B cell (primary cell): Measurements from ENCODE around the gene PNLDC1. TPM values are rescaled to one million over a fixed set of nuclear protein-coding genes. Genes with fewer than 3 reads are reported as not detected.

Experiments
- ATAC-seq: fragments of 200-7000 bp; cut with Tn5 transposase; one replicate; pipeline ENCODE4 v1.10.0; 2021; ENCODE audit warnings: low read depth, mild to moderate bottlenecking, moderate number of reproducible peaks, moderate library complexity
- CTCF ChIA-PET: fragments of 350-600 bp; sonication (Branson Sonifier 250); formaldehyde crosslinking; loops from one replicate; lab custom pipeline; 2021; ENCODE audit warnings: antibody characterized with exemption, inconsistent platforms; lab: Charles Lee
- POLR2A ChIA-PET: fragments of 350-600 bp; sonication (Branson Sonifier 250); formaldehyde crosslinking; loops from one replicate; lab custom pipeline; 2021; ENCODE audit warnings: antibody characterized with exemption; lab: Charles Lee
- DNase-seq: peaks from one replicate; pipeline ENCODE4 v3.0.0; 2013
- H2AFZ ChIP-seq: 2 replicates; pipeline ENCODE4 v1.6.1; 2012; ENCODE audit warnings: mild to moderate bottlenecking, low read depth, low read length; ENCODE audit not compliant: insufficient read depth, poor library complexity, severe bottlenecking
- H3K27ac ChIP-seq, 2 donors: 1 replicate in 1 of 2; 2 replicates in 1 of 2; pipeline ENCODE4 v1.5.1; 2012 to 2013; ENCODE audit warnings: low read length in 2 of 2, mild to moderate bottlenecking in 2 of 2, moderate library complexity in 1 of 2
- H3K27me3 ChIP-seq, 4 experiments: fragments of 200-600 bp in 1 of 4; sonication (generic) in 1 of 4; replicated peaks in 1 of 4; 1 replicate in 2 of 4; 2 replicates in 2 of 4; pipeline versions ENCODE4 v1.6.1 to v1.7.0; 2013 to 2016; ENCODE audit warnings: low read length in 3 of 4, mild to moderate bottlenecking in 2 of 4, mixed read lengths in 1 of 4, moderate library complexity in 1 of 4; ENCODE audit not compliant: insufficient read depth in 4 of 4, control insufficient read depth in 3 of 4; ENCODE audit errors: control extremely low read depth in 1 of 4
- H3K36me3 ChIP-seq, 2 experiments: replicated peaks in 1 of 2; 1 replicate in 1 of 2; 2 replicates in 1 of 2; pipeline versions ENCODE4 v1.6.1 to v1.7.1; 2013; ENCODE audit warnings: low read length in 1 of 2; ENCODE audit not compliant: insufficient read depth in 2 of 2, control insufficient read depth in 1 of 2; ENCODE audit errors: control extremely low read depth in 1 of 2, extremely low read depth in 1 of 2
- H3K4me1 ChIP-seq, 2 donors: fragments of 200-600 bp in 1 of 2; sonication (generic) in 1 of 2; 1 replicate in 1 of 2; 2 replicates in 1 of 2; pipeline versions ENCODE4 v1.5.1 to v1.6.1; 2013 to 2017; ENCODE audit warnings: low read length in 2 of 2; ENCODE audit not compliant: control insufficient read depth in 2 of 2, insufficient read depth in 2 of 2
- H3K4me2 ChIP-seq: replicated peaks from 2 replicates; pipeline ENCODE3; 2012; ENCODE audit warnings: mild to moderate bottlenecking, low read depth, low read length; ENCODE audit not compliant: poor library complexity, severe bottlenecking
- H3K4me3 ChIP-seq, 5 experiments: fragments of 200-600 bp in 1 of 5; sonication (generic) in 1 of 5; 1 replicate in 3 of 5; 2 replicates in 2 of 5; pipeline versions ENCODE4 v1.5.1 to v1.7.0; 2011 to 2016; ENCODE audit warnings: low read length in 4 of 5, mild to moderate bottlenecking in 4 of 5, low read depth in 2 of 5, control low read depth in 1 of 5, moderate library complexity in 1 of 5; ENCODE audit not compliant: insufficient read depth in 1 of 5; ENCODE audit errors: control extremely low read depth in 1 of 5, extremely low read depth in 1 of 5
- H3K79me2 ChIP-seq: fragments of 200-600 bp; sonication (generic); one replicate; pipeline ENCODE4 v1.6.0; 2016; ENCODE audit warnings: low read length; ENCODE audit not compliant: control insufficient read depth, insufficient read depth
- H3K9ac ChIP-seq: fragments of 200-600 bp; sonication (generic); 2 replicates; pipeline ENCODE4 v1.6.1; 2017; ENCODE audit warnings: mild to moderate bottlenecking, low read length, moderate library complexity
- H3K9me3 ChIP-seq, 3 donors: one replicate each; pipeline versions ENCODE4 v1.6.1 to v1.7.1; 2013; ENCODE audit warnings: low read length in 2 of 3; ENCODE audit not compliant: control insufficient read depth in 2 of 3, insufficient read depth in 1 of 3; ENCODE audit errors: control extremely low read depth in 1 of 3
- H4K20me1 ChIP-seq: 2 replicates; pipeline ENCODE4 v1.6.0; 2012; ENCODE audit warnings: mild to moderate bottlenecking, low read length; ENCODE audit not compliant: insufficient read depth, control insufficient read depth, poor library complexity, severe bottlenecking
- H3K27ac Mint-ChIP-seq: one replicate; pipeline ENCODE4 v1.8.0; 2021; ENCODE audit warnings: mixed read lengths
- H3K27me3 Mint-ChIP-seq: one replicate; pipeline ENCODE4 v1.8.0; 2021; ENCODE audit warnings: mixed read lengths
- H3K4me1 Mint-ChIP-seq: one replicate; pipeline ENCODE4 v1.8.0; 2021; ENCODE audit warnings: mixed read lengths
- H3K4me3 Mint-ChIP-seq: one replicate; pipeline ENCODE4 v1.8.0; 2021; ENCODE audit warnings: mixed read lengths
- H3K9me3 Mint-ChIP-seq: one replicate; pipeline ENCODE4 v1.8.0; 2022; ENCODE audit warnings: mixed read lengths; ENCODE audit not compliant: insufficient read depth
- CTCF ChIP-seq: fragments of 200-600 bp; IDR thresholded peaks from one replicate; pipeline ENCODE4 v1.8.0; 2022; ENCODE audit warnings: antibody characterized with exemption, mild to moderate bottlenecking
- EZH2 ChIP-seq: IDR thresholded peaks from 2 replicates; pipeline ENCODE4 v1.6.1; 2012; ENCODE audit warnings: borderline replicate concordance, low read depth, mild to moderate bottlenecking, moderate library complexity, low read length; ENCODE audit not compliant: insufficient read depth, poor library complexity, severe bottlenecking
- WGBS: methylation state at CpG from one replicate; pipeline ENCODE4 v1.1.5; 2013; ENCODE audit warnings: missing lambda C conversion rate; ENCODE audit not compliant: insufficient coverage; 5-methylcytosine and 5-hydroxymethylcytosine counted together
- intact Hi-C: fragments of 100-400 bp; cut with micrococcal nuclease; formaldehyde crosslinking; loops from one replicate; pipeline ENCODE4 v1.10.0; 2022
- polyA plus RNA-seq: library from polyadenylated mRNA; depleted of rRNA; stranded (reverse); fragments of >200 nt; gene quantifications from 2 replicates; pipeline ENCODE4 v1.2.3, GENCODE V29; 2012
- total RNA-seq, 2 donors: library from RNA; stranded (reverse); fragments of 120-200 nt in 1 of 2; gene quantifications; 1 replicate in 1 of 2; 2 replicates in 1 of 2; pipeline versions ENCODE4 v1.2.3 to v1.2.4, GENCODE V29; 2013 to 2022

The PNLDC1 gene
- total and polyA plus RNA-seq, 2 donors (not counting 1 experiment from before 2014, with no cell fraction given): 0.13 to 0.71 TPM

- peaks cover 10% of the 10 kb centered on the region for H3K27me3 Mint-ChIP-seq
- no peaks in the 10 kb centered on the region for H3K4me1 Mint-ChIP-seq
- ChIA-PET POLR2A (no interaction called here), CTCF (interaction anchor here (1.6 kb wide), 1 partner anchor 10 kb away, joined by 3 read pairs; no protein-coding TSS in a partner anchor)
- Histone ChIP-seq H3K4me2 (no peak overlapping the region), H3K27me3 (peaks cover 0 to 2% (median 0%) of the 10 kb centered on the region in 4 experiments), H3K79me2 (no peaks in the 10 kb centered on the region), H3K9me3 (peaks cover 0 to 8% (median 3%) of the 10 kb centered on the region in 3 donors), H3K4me1 (no peaks in the 10 kb centered on the region), H3K9ac (no peak overlapping the region), H4K20me1 (no peaks in the 10 kb centered on the region), H3K27ac (no peak overlapping the region), H3K4me3 (no peak overlapping the region), H3K36me3 (no peaks in the 10 kb centered on the region), H2AFZ (no peak overlapping the region)
- H3K27ac Mint-ChIP-seq: no peak overlapping the region
- DNase-seq (no peak), ATAC-seq (no peak)
- intact Hi-C loops: loop anchor here (1.0 kb wide), 1 partner anchor 162 kb away; no protein-coding TSS in a partner anchor
- no peak overlapping the region for H3K4me3 Mint-ChIP-seq
- H3K9me3 Mint-ChIP-seq: peaks cover 8% of the 10 kb centered on the region
- TF ChIP-seq CTCF (no peak), EZH2 (no peak)
These were observed 53.7 kb downstream of the PNLDC1 start for GRCh38 chr6:159853754-159854153.

- H3K27me3 Mint-ChIP-seq: peaks cover 14% of the 10 kb centered on the region
- intact Hi-C loops: no loop called here
- Histone ChIP-seq H3K4me2 (no peak overlapping the region), H2AFZ (no peak overlapping the region), H3K36me3 (no peaks in the 10 kb centered on the region), H3K27ac (no peak overlapping the region), H4K20me1 (no peaks in the 10 kb centered on the region), H3K9me3 (peaks cover 0 to 3% (median 0%) of the 10 kb centered on the region in 3 donors), H3K79me2 (no peaks in the 10 kb centered on the region), H3K9ac (no peak overlapping the region), H3K4me3 (no peak overlapping the region), H3K27me3 (peaks cover 0 to 2% (median 0%) of the 10 kb centered on the region in 4 experiments), H3K4me1 (no peaks in the 10 kb centered on the region)
- WGBS: 100% methylated on average over 1 of the region's 3 CpGs
- TF ChIP-seq EZH2 (no peak), CTCF (no peak)
- H3K4me1 Mint-ChIP-seq: no peaks in the 10 kb centered on the region
- no peak for ATAC-seq
- H3K4me3 Mint-ChIP-seq: no peak overlapping the region
- H3K9me3 Mint-ChIP-seq: peaks cover 8% of the 10 kb centered on the region
- ChIA-PET CTCF (no interaction called here), POLR2A (interaction anchor here (1.2 kb wide), 1 partner anchor 134 kb away, joined by 4 read pairs; no protein-coding TSS in a partner anchor)
- no peak for DNase-seq
- no peak overlapping the region for H3K27ac Mint-ChIP-seq
These were observed 54.9 kb downstream of the PNLDC1 start for GRCh38 chr6:159854959-159855358.
